Left colon (tissue), 2 donors: Measurements from ENCODE around the gene GALNT7. TPM values are rescaled to one million over a fixed set of nuclear protein-coding genes. Genes with fewer than 3 reads are reported as not detected.

Experiments used
- ATAC-seq: fragments of 200-7000 bp; cut with Tn5 transposase; one replicate; pipeline ENCODE4 v1.9.1; 2020; ENCODE audit warnings: mild to moderate bottlenecking, moderate library complexity
- DNase-seq, 2 donors: peaks; one replicate each; pipeline ENCODE4 v3.0.0-alpha.2; 2020
- intact Hi-C, 2 donors: fragments of 100-400 bp; cut with DNase I in 1 of 2; cut with micrococcal nuclease in 1 of 2; formaldehyde crosslinking; loops; one replicate each; pipeline versions ENCODE4 v1.11.2 to v1.14.0; 2022; cut with DNase I, micrococcal nuclease
- microRNA-seq, 2 donors: library from miRNA; unstranded; fragments of <30 nt; microRNA quantifications; one replicate each; pipeline versions ENCODE4 v1.1.0 to v1.2.0, GENCODE V29; 2020
- total RNA-seq, 2 donors: library from RNA; stranded (reverse); fragmentation: NEBNext Ultra II Directional; extraction: Animal tissue kit (Norgen Biotek cat#: 25700); gene quantifications; one replicate each; pipeline ENCODE4 v1.2.1, GENCODE V29; 2021
- donor health status: DM: no; HTN: no; CAD: no.
- donor health status: DM: yes; HTN: yes; CAD: no.

Gene GALNT7
- total RNA-seq, 2 donors from 2014 or later, result 138 to 143 TPM

DNA sequence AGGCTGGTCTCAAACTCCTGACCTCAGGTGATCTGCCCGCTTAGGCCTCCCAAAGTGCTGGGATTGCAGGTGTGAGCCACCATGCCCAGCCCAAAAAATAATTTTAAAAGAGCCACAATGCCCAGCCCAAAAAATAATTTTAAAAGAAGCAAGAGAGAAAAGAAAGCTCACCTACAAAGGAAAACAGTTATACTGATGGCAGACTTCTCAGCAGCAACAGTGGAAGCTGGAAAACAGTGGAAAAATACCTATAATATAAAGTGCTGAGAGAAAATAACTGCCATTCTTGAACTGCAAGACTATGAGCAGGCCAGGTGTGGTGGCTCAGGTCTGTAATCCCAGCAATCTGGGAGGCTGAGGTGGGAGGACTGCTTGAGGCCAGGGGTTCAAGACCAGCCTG is 178.9 kb downstream of the GALNT7 start:
- intact Hi-C loops, result no loop called here
- DNase-seq (no peak), ATAC-seq (no peak)

DNA sequence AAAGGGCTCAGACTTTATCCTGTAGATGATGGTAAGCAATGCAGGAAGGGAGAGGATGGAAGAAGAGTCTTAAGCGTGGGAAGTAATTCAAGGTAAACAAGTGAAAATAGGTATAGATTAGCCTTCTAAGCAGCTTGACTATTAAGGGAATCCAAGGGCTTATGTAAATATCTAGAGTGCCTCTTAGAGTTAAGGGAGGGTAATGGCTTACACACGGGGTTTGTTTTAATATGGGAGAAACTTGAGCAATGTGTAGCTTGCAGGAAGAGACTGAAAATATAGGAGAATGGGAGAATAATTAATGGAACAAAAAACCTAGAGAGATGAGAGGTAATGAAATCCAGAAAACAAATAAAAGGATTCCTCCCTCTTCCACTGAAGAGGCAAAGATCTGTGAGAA is 189.3 kb downstream of the GALNT7 start:
- no peak for DNase-seq
- ATAC-seq, result no peak
- intact Hi-C loops, result no loop called here

- no peak for DNase-seq
- intact Hi-C loops, result no loop called here
- ATAC-seq, result peak; percentile 48
Measured at GRCh38 chr4:173360587-173361221, 192.1 kb downstream of the GALNT7 start.

DNA sequence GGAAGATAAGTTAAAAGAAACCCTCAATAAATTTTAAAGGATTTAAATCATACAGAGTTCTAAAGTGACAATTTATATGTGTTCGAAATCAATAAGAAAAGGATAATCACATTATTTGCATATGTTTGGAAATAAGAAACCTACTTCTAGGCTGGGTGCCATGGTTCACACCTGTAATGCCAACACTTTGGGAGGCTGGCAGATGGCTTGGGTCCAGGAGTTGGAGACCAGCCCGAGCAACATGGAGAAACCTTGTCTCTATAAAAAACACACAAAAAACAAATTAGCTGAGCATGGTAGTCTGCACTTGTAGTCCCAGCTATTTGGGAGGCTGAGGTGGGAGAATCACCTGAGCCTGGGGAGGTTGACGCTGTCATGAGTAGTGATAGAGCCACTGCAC is 194.1 kb downstream of the GALNT7 start:
- intact Hi-C loops, result no loop called here
- no peak for DNase-seq
- ATAC-seq, result no peak

DNA sequence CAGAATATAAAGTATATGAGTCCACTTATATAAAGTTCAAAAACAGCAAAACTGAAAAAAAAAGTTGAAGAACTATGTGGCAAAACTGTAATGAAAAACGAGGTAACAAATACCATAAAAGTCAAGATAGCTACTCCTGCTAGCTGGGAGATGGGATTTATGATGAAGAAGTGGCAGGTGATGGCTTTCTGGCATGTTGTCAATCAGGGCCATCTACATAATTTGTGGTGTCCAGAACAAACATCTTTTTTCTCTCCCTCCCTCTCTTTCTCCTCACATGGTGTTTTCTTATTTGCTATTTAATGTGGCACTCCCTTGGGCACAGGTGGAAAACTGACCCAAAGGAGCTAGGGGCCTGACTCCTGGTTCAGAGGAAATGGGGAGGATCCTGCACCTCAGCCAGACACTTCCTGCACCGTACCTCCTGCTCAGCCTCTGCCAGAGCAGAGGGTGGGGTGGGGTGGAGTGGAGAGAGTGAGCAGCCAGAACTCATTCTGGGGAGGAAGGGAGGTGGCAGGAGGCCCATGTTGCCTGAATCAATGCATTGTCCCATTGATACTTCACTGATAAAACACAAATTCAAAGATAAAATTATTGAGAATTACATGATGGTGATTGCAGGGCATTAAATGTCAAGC is 196.9 kb downstream of the GALNT7 start:
- intact Hi-C loops, result no loop called here
- ATAC-seq (no peak), DNase-seq (peak; percentile 19 to 24)

DNA sequence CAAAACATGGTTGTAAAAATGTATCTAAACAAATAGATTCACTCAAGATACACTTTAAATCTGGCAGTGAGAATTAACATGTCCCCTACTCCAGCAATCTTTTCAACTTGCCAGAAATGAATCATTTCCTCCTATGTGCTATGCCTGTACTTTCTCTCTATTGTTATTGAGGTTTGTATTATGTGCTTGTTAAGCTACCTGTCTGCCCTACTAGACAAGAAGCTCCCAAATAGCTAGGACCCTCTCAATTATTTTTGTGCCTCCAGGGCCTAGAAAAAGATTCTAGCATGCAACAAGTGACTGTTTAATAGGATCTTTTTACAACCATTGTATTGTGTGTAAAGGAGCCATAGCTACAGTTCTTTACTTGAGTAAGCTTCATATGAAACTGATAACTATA is 198.7 kb downstream of the GALNT7 start:
- ATAC-seq (no peak), DNase-seq (no peak)
- intact Hi-C loops, result no loop called here

DNA sequence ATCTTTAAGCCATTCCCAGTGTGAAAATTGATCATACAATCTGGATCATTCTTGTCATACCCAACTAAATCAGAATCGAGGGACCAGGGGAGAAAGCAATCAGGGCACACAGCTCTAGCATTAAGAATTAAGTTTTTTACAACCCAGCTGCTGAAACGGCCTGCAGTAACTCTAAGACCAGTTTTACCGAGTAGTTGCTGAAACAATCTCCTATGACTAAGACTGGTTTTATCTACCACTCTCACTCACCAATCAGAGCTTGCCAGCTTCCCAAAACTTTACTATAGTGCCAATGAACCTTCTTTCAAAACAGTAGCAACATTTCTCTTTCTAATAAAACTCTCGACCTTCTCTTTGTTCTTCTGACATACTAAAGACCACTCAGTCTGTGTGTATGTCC is 199.3 kb downstream of the GALNT7 start:
- ATAC-seq (no peak), DNase-seq (no peak)
- intact Hi-C loops, result no loop called here

DNA sequence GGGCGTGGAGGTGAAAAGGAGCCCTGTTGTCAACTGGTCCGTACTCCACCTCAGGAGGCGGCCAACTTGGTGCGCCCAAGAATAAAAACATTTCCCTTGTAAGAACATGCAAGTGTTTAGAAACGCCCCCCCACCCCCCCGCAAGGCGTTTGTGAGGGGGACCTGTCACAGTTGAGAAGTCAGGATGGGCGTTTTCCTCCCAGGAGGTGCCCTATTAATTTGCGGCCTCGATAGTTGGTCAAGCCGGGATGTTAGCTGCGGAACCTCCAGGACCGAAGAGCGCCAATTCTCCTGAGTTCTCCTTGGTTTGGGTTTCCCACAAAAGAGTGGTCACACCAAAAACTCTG is 201.5 kb downstream of the GALNT7 start:
- ATAC-seq, result no peak

GRCh38 chr4:173370477-173371291 is 202.1 kb downstream of the GALNT7 start, which contains the start of gene SAP30:
Gene SAP30, plus strand, starts transcription at chr4:173370954. Its CDS starts 229 bp downstream, at chr4:173371183.
- ATAC-seq (peak; percentile 91), DNase-seq (peak; percentile 98 to 99)
- intact Hi-C loops, result loop anchor here in 1 of 2 donors (5.0 kb wide), 1 partner anchor 38 kb away; the partner anchor contains the start of gene HMGB2

More for the DNA sequence above, 201.5 kb downstream of the GALNT7 start:
- intact Hi-C loops, result loop anchor here in 1 of 2 donors (5.0 kb wide), 1 partner anchor 38 kb away; the partner anchor contains the start of gene HMGB2
- DNase-seq, result peak; percentile 70 to 75

DNA sequence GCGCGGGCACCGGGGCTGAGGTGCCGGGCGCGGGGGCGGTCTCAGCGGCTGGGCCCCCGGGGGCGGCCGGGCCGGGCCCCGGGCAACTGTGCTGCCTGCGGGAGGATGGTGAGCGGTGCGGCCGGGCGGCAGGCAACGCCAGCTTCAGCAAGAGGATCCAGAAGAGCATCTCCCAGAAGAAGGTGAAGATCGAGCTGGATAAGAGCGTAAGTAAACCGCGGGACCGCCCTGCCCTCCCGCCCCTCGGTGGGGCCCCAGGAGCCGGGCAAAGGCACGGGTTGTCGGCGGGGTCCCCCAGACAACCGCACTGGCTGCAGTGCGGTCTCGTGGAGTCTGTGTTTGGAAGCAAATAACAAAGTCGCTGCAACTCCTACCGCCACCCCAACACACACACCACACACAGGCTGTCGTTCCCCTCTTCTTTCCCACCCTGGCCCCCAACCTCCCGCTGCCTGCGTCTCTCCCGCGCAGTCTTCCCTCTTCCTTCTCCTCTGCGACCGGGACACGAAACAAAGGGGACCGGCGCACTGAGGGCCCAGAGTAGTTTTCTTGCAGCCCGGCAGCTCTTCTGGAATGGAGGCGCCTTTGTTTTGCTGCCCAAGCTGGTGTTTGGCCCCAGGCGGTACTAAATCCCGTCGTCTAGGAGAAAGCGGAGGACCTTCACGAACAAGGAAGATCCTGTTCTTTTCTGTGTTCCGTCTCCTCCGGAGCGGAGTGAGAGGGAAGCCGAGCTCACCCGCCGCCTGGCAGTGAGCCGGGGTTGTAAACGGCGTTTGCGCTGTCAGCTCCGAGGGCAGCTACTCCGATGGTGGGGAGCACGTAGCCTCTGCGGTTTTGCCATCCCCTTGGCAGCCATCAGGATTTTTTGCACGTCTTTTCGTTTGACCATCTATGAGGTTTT is 202.9 kb downstream of the GALNT7 start:
- intact Hi-C loops, result loop anchor here in 1 of 2 donors (5.0 kb wide), 1 partner anchor 39 kb away; the partner anchor contains the start of gene HMGB2
- ATAC-seq (peak; percentile 31), DNase-seq (peak; percentile 68 to 78)

Small RNA genes within 50 kb of the gene (microRNA-seq; reads per million reads assigned to microRNA genes)
- 1.4 to 1.6 reads per million in 2 donors for gene MIR548T

Other genes starting within 250 kb of the GALNT7 start
- gene HMGB2, start 165.5 kb downstream of the GALNT7 start, total RNA-seq, result 10 to 100 TPM; 41.5 to 61.3 TPM
- 1 to 10 TPM; 6.5 to 7.6 TPM for gene SAP30, start 202.1 kb downstream of the GALNT7 start, total RNA-seq
- gene SCRG1, start 230.3 kb downstream of the GALNT7 start, total RNA-seq, result under 1 TPM in 1 of 2 donors, not detected in 1; 0.42 TPM